GM12891 (cell line): ENCODE measurements around the gene LARGE2.
"Not testable (repeated sequence)": the region's sequence is repeated elsewhere in the genome, so short reads cannot be mapped to it uniquely, and the experiment has no call there.

ENCODE experiments used
- DNase-seq: peaks from one replicate; pipeline ENCODE4 v3.0.0; 2011; ENCODE audit warnings: low spot score; ENCODE audit not compliant: insufficient read length
- FAIRE-seq: peaks from 2 replicates; lab custom pipeline; 2011; peaks lifted over from hg19 to GRCh38; lab: Jason Lieb, UNC
- PAX5 ChIP-seq: IDR thresholded peaks from 2 replicates; pipeline ENCODE4 v1.6.1; 2011; ENCODE audit warnings: low read length, moderate library complexity, mild to moderate bottlenecking; ENCODE audit not compliant: insufficient read depth, severe bottlenecking
- POLR2A ChIP-seq: IDR thresholded peaks from 2 replicates; pipeline ENCODE4 v1.6.1; 2011; ENCODE audit warnings: low read depth, low read length, control low read depth
- POLR2AphosphoS5 ChIP-seq: IDR thresholded peaks from 2 replicates; pipeline ENCODE4 v1.6.1; 2011; ENCODE audit warnings: low read depth, low read length, control low read depth
- POU2F2 ChIP-seq: IDR thresholded peaks from 2 replicates; pipeline ENCODE4 v1.6.1; 2011; ENCODE audit warnings: low read depth, mild to moderate bottlenecking, control low read depth, low read length, moderate library complexity
- SPI1 ChIP-seq: IDR thresholded peaks from 2 replicates; pipeline ENCODE4 v1.6.1; 2011; ENCODE audit warnings: low read depth, low read length, control low read depth
- TAF1 ChIP-seq: IDR thresholded peaks from 2 replicates; pipeline ENCODE4 v1.6.1; 2011; ENCODE audit warnings: low read depth, low read length, control low read depth

LARGE2 gene

GRCh38 chr11:45902452-45903380 lies 19.7 kb upstream of the LARGE2 start:
- TF ChIP-seq POLR2A (no peak), PAX5 (no peak), POLR2AphosphoS5 (no peak), POU2F2 (no peak), SPI1 (no peak), TAF1 (no peak)
- no peak for DNase-seq
- no peak for FAIRE-seq

- DNase-seq (no peak), FAIRE-seq (no peak)
- TF ChIP-seq PAX5 (no peak), TAF1 (no peak), SPI1 (no peak)
These were observed 18.0 kb upstream of the LARGE2 start for GRCh38 chr11:45904309-45904915.

- no peak for FAIRE-seq
- TF ChIP-seq PAX5 (no peak), POU2F2 (no peak), POLR2AphosphoS5 (no peak), POLR2A (no peak), SPI1 (no peak), TAF1 (no peak)
These were observed 17.4 kb upstream of the LARGE2 start for GRCh38 chr11:45905095-45905494.

GRCh38 chr11:45905576-45905975 lies 16.9 kb upstream of the LARGE2 start:
- not testable (repeated sequence) for DNase-seq, FAIRE-seq

More at GRCh38 chr11:45905095-45905494, 17.4 kb upstream of the LARGE2 start:
- DNase-seq: no peak

- TF ChIP-seq POLR2A (no peak), SPI1 (no peak), TAF1 (no peak), POLR2AphosphoS5 (no peak), PAX5 (no peak), POU2F2 (no peak)
- no peak for FAIRE-seq
- DNase-seq: no peak
These were observed 16.3 kb upstream of the LARGE2 start for GRCh38 chr11:45906096-45906682.

GRCh38 chr11:45906965-45907611 lies 15.4 kb upstream of the LARGE2 start, which contains the start of gene FREY1:
FREY1 (minus strand) TSS chr11:45907271; CDS start chr11:45907245, 26 bp downstream.
- no peak for TF ChIP-seq TAF1
- no peak for TF ChIP-seq PAX5
- TF ChIP-seq POLR2A: peak; percentile 40; the same call in 1 of the 2 replicates
- no peak for TF ChIP-seq SPI1
- TF ChIP-seq POLR2AphosphoS5: 0 out of 2 replicates have a peak, but pooled peaks have one; percentile 11
- TF ChIP-seq POU2F2: no peak
- FAIRE-seq: no peak
- DNase-seq: no peak

GRCh38 chr11:45907911-45908370 lies 14.5 kb upstream of the LARGE2 start:
- TF ChIP-seq POLR2A: no peak
- no peak; the same call in 1 of the 2 replicates for TF ChIP-seq POLR2AphosphoS5
- no peak for TF ChIP-seq SPI1
- FAIRE-seq (no peak), DNase-seq (no peak)

- no peak for TF ChIP-seq POLR2AphosphoS5
- no peak for TF ChIP-seq POU2F2
- no peak for TF ChIP-seq PAX5
- no peak for TF ChIP-seq POLR2A
- TF ChIP-seq TAF1: no peak
- no peak for TF ChIP-seq SPI1
- FAIRE-seq (no peak), DNase-seq (no peak)
These were observed 12.6 kb upstream of the LARGE2 start for GRCh38 chr11:45909594-45910475.

GRCh38 chr11:45910623-45911022 lies 11.8 kb upstream of the LARGE2 start:
- FAIRE-seq (no peak), DNase-seq (no peak)
- no peak for TF ChIP-seq SPI1
- TF ChIP-seq PAX5: no peak
- no peak for TF ChIP-seq POU2F2
